WI38 (cell line): Measurements from ENCODE around the gene RAPGEF2.
"Not testable (repeated sequence)": the region's sequence is repeated elsewhere in the genome, so short reads cannot be mapped to it uniquely, and the experiment has no call there.

Experiments used
- H3K4me3 ChIP-seq: 2 replicates; pipeline ENCODE4 v1.5.1; 2011; ENCODE audit warnings: low read depth, mild to moderate bottlenecking, control low read depth, low read length
- TF ChIP-seq, protein P1 (sequence below): IDR thresholded peaks from 2 replicates; pipeline ENCODE4 v1.5.1; 2012; ENCODE audit warnings: low read depth, mild to moderate bottlenecking, control low read depth, low read length

Gene RAPGEF2

DNA sequence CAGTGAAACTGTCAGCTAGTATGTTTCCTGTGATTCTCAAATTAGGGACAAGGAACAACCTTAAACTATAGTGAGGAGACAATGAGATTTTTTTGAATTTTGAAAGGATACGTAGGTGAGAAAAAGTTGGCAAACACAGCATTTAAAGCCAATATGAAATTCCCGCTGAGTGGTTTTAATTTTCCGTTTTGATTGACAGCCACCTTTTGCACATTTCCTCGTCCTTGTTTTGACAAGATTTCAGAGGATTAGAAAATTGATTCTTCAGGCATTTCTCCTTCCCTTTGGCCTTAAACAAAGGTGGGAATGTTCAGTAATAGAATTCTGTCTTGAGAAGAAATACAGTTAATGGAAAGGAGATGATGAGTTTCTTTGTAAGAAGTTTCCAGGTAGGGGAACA is 52.2 kb downstream of the RAPGEF2 start:
- no peak overlapping the region for H3K4me3 ChIP-seq
- TF ChIP-seq, protein P1, sequence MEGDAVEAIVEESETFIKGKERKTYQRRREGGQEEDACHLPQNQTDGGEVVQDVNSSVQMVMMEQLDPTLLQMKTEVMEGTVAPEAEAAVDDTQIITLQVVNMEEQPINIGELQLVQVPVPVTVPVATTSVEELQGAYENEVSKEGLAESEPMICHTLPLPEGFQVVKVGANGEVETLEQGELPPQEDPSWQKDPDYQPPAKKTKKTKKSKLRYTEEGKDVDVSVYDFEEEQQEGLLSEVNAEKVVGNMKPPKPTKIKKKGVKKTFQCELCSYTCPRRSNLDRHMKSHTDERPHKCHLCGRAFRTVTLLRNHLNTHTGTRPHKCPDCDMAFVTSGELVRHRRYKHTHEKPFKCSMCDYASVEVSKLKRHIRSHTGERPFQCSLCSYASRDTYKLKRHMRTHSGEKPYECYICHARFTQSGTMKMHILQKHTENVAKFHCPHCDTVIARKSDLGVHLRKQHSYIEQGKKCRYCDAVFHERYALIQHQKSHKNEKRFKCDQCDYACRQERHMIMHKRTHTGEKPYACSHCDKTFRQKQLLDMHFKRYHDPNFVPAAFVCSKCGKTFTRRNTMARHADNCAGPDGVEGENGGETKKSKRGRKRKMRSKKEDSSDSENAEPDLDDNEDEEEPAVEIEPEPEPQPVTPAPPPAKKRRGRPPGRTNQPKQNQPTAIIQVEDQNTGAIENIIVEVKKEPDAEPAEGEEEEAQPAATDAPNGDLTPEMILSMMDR, result no peak

DNA sequence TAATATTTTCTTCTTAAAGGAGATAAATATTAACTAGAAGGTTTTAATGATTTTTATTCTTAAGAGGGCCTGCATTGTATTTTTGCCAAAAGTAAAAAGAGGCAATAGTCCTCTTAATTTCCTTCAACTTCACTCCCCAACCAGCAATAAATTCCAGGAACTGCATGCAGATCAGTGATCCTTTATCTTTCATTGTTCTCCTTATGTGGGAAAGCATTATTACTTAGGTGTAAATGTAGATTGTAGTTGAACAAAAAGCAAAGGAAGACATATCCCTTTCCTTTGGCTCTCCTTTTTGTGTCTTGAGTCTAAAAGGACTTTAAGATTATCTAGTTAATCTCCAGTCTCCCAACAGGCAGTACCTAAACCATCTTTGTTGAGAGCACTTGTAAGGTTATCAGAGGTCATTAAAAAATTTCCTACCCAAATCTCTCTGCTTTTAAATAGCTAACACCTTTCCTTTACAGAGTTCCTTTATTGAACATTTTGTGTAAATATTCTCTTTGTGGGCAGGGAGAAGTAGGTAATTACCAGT is 55.3 kb downstream of the RAPGEF2 start:
- no peak overlapping the region for H3K4me3 ChIP-seq
- TF ChIP-seq, protein P1, result no peak

DNA sequence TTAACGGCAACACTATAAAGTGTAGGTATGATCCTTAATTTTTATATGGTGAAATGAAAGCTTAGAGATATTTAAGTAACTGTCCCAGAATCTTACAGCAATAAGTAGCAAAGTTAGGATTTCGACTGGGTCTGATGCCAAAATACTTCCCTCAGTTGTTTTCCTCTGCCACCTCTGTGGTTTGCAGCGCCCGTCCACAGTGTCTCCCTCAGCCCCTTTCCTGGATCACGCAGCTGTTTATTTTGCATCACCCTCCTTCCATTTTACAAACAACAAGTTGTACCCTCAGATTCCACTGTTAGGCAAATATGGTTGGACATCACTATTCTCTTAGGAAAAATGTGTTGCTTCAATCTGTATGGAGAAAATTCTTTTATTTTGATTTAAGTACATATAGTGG is 56.1 kb downstream of the RAPGEF2 start:
- H3K4me3 ChIP-seq, result no peak overlapping the region
- TF ChIP-seq, protein P1, result no peak

DNA sequence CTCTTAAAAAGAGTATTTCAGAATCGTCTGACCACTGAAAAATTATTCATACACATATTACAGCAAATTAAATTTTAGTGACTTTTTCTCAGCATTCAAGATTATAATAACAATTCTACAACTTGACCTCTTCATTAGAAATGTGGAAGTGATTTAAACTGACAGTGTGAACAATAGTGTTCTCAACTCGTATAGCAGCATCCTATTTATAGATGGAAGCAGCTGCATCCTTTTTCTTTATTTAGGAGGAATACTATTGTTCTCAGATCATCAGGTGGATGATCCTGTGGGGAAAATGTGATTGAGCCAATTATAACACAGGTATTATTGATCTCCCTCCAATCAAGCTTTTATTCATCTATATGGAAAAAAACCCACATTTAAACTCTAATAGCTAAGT is 56.7 kb downstream of the RAPGEF2 start:
- H3K4me3 ChIP-seq, result no peak overlapping the region
- TF ChIP-seq, protein P1, result no peak

DNA sequence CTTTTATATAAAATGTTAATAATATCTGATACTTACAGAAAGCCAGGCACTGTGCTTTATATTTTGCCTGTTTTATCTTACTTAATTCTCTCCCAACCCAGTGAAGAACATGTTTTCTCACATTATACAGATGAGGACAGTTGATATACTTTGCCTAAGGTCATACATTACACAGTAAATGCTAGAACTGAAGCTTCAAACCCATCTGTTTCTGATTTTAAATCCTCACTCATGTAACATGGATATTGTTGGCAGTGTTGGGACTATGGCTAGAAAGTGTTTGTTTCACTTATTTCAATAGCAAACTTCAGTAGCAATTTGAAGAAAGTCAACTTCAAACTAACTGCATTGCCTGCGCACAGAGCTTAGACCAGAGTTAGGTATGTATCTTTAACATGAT is 57.4 kb downstream of the RAPGEF2 start:
- H3K4me3 ChIP-seq, result no peak overlapping the region
- TF ChIP-seq, protein P1, result no peak

DNA sequence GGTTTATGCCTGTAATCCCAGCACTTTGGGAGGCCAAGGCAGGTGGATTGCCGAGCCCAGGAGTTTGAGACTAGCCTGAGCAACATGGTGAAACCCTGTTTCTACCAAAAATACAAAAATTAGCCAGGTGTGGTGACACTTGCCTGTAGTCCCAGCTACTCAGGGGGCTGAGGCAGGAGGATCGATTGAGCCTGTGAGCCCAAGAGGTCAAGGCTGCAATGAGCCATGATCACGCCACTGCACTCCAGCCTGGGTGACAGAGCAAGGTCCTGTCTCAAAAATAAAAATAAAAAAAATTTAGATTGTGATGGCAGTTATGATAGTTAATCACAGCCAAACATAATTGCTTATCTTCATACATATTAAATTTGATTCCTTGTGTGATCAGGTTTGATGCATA is 58.6 kb downstream of the RAPGEF2 start:
- not testable (repeated sequence) for H3K4me3 ChIP-seq

- H3K4me3 ChIP-seq, result no peak overlapping the region
- TF ChIP-seq, protein P1, result no peak
Measured at GRCh38 chr4:159162576-159162975, 59.7 kb downstream of the RAPGEF2 start.

DNA sequence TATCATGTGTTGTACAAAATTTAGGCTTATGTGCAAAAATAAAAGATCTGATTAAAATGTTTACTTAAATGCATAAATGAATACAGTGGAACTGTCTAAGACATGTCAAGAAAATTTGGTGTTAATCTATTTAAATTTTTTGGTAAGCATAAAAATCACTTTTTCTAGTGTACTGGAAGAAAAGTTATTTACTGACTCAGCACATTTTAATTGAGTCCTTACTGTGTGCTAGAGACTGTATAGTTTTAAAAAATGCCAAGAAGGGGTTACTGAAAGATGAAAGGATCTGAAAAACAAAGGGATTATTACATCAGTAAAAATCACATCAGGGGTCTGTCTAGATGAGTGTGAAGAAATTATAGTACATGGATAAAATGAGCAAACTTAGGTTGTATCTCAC is 60.6 kb downstream of the RAPGEF2 start:
- no peak overlapping the region for H3K4me3 ChIP-seq
- TF ChIP-seq, protein P1, result no peak
